Measurements from ENCODE around the gene RPL7A. TPM values are rescaled to one million over a fixed set of nuclear protein-coding genes. Genes with fewer than 3 reads are reported as not detected.

RPL7A gene
- total RNA-seq, 3 donors from 2014 or later (not counting 1 experiment from before 2014, with no cell fraction given) = 1,409 to 1,616 (median 1,600) TPM

GRCh38 chr9:133385452-133385851 is 37.4 kb downstream of the RPL7A start:
- no peak for DNase-seq

DNA sequence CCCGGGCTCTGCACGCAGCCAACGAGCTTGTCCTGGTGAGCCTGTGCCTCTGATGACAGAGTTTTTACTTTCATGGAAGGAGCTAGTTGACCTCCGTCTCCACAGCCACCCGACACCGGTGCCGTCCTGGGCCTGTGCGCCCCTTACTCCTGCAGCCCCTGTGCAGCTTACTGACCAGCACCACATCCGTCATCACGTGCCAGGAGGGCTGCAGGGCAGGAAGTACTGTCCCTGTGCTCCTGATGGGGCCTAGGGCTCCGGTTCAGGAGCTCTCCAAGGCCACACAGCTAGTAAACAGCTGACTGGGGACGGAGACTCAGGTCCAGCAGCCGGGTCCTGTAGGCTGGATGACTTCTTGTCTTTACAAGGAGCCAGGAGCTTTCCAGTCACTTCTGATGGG is 38.3 kb downstream of the RPL7A start:
- DNase-seq (no peak), ATAC-seq (no peak)
- H3K9me3 Mint-ChIP-seq = no peaks in the 10 kb centered on the region
- H3K4me1 Mint-ChIP-seq = no peaks in the 10 kb centered on the region
- H3K27me3 ChIP-seq (ENCODE audit: control insufficient read depth, insufficient read depth, low read length) = no peaks in the 10 kb centered on the region
- no peak overlapping the region for H3K4me3 Mint-ChIP-seq
- no peak overlapping the region for H3K4me3 ChIP-seq (ENCODE audit: low read length)
- H3K9me3 ChIP-seq (ENCODE audit: control insufficient read depth, insufficient read depth, low read length) = no peaks in the 10 kb centered on the region
- H3K4me1 ChIP-seq (ENCODE audit: control insufficient read depth, insufficient read depth, low read length) = no peaks in the 10 kb centered on the region
- H3K27ac Mint-ChIP-seq = no peak overlapping the region
- no peak overlapping the region for H3K27ac ChIP-seq (ENCODE audit: low read length)
- H3K36me3 ChIP-seq (ENCODE audit: control insufficient read depth, insufficient read depth, low read length) = no peaks in the 10 kb centered on the region
- intact Hi-C loops (cut with micrococcal nuclease) = no loop called here
- TF ChIP-seq CTCF (IDR thresholded peaks at IDR 0.05) = no peak
- H3K36me3 Mint-ChIP-seq = no peaks in the 10 kb centered on the region
- H3K27me3 Mint-ChIP-seq (ENCODE audit: low read depth in 2 of 2) = peaks cover 0 to 8% of the 10 kb centered on the region in 2 donors
- 89% methylated on average over 13 of the region's 13 CpGs for WGBS (ENCODE audit: insufficient coverage)

More at GRCh38 chr9:133385452-133385851, 37.4 kb downstream of the RPL7A start:
- 89% methylated on average over 14 of the region's 14 CpGs for WGBS (ENCODE audit: insufficient coverage)
- intact Hi-C loops (cut with micrococcal nuclease) = no loop called here
- Mint-ChIP-seq H3K27ac (no peak overlapping the region), H3K4me1 (no peaks in the 10 kb centered on the region), H3K36me3 (no peaks in the 10 kb centered on the region), H3K9me3 (no peaks in the 10 kb centered on the region), H3K27me3 (ENCODE audit: low read depth in 2 of 2) (peaks cover 0 to 4% of the 10 kb centered on the region in 2 donors), H3K4me3 (no peak overlapping the region)
- Histone ChIP-seq H3K27me3 (ENCODE audit: control insufficient read depth, insufficient read depth, low read length) (no peaks in the 10 kb centered on the region), H3K27ac (ENCODE audit: low read length) (no peak overlapping the region), H3K36me3 (ENCODE audit: control insufficient read depth, insufficient read depth, low read length) (no peaks in the 10 kb centered on the region), H3K9me3 (ENCODE audit: control insufficient read depth, insufficient read depth, low read length) (no peaks in the 10 kb centered on the region), H3K4me1 (ENCODE audit: control insufficient read depth, insufficient read depth, low read length) (no peaks in the 10 kb centered on the region), H3K4me3 (ENCODE audit: low read length) (no peak overlapping the region)
- no peak for ATAC-seq
- no peak for TF ChIP-seq CTCF (IDR thresholded peaks at IDR 0.05)

DNA sequence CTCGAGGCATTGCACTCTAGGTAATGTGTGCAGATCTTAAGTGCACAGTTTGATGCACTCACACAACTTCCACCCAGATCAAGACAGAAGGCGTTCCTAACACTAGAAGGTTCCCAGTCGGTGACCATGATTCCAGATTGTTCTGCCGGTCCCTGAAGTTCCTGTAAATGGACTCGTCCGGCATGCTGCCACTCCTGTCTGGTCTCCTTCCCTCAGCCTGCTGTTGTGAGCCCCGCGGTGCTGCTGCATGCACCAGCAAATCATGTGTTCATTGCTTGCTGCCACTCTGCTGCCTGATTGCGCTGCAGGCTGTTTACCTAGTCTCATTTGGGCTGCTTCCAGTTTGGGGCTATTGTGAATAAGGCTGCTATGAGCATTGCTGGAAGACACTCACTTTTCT is 39.7 kb downstream of the RPL7A start:
- H3K27ac Mint-ChIP-seq = no peak overlapping the region
- H3K4me3 Mint-ChIP-seq = no peak overlapping the region
- H3K36me3 Mint-ChIP-seq = no peaks in the 10 kb centered on the region
- Histone ChIP-seq H3K27ac (ENCODE audit: low read length) (no peak overlapping the region), H3K4me1 (ENCODE audit: control insufficient read depth, insufficient read depth, low read length) (no peaks in the 10 kb centered on the region), H3K27me3 (ENCODE audit: control insufficient read depth, insufficient read depth, low read length) (no peaks in the 10 kb centered on the region), H3K4me3 (ENCODE audit: low read length) (no peak overlapping the region), H3K9me3 (ENCODE audit: control insufficient read depth, insufficient read depth, low read length) (no peaks in the 10 kb centered on the region), H3K36me3 (ENCODE audit: control insufficient read depth, insufficient read depth, low read length) (no peaks in the 10 kb centered on the region)
- peaks cover 0 to 11% of the 10 kb centered on the region in 2 donors for H3K27me3 Mint-ChIP-seq (ENCODE audit: low read depth in 2 of 2)
- H3K4me1 Mint-ChIP-seq = no peaks in the 10 kb centered on the region
- WGBS (ENCODE audit: insufficient coverage) = 90% methylated on average over 9 of the region's 9 CpGs
- DNase-seq = no peak
- intact Hi-C loops (cut with micrococcal nuclease) = no loop called here
- ATAC-seq = no peak
- TF ChIP-seq CTCF (IDR thresholded peaks at IDR 0.05) = no peak
- no peaks in the 10 kb centered on the region for H3K9me3 Mint-ChIP-seq

- intact Hi-C loops (cut with micrococcal nuclease) = no loop called here
- no peaks in the 10 kb centered on the region for H3K36me3 Mint-ChIP-seq
- H3K9me3 Mint-ChIP-seq = no peaks in the 10 kb centered on the region
- Histone ChIP-seq H3K4me3 (ENCODE audit: low read length) (no peak overlapping the region), H3K27me3 (ENCODE audit: control insufficient read depth, insufficient read depth, low read length) (no peaks in the 10 kb centered on the region), H3K36me3 (ENCODE audit: control insufficient read depth, insufficient read depth, low read length) (no peaks in the 10 kb centered on the region), H3K27ac (ENCODE audit: low read length) (no peak overlapping the region), H3K9me3 (ENCODE audit: control insufficient read depth, insufficient read depth, low read length) (no peaks in the 10 kb centered on the region), H3K4me1 (ENCODE audit: control insufficient read depth, insufficient read depth, low read length) (no peaks in the 10 kb centered on the region)
- H3K27ac Mint-ChIP-seq = no peak overlapping the region
- no peak for TF ChIP-seq CTCF (IDR thresholded peaks at IDR 0.05)
- WGBS (ENCODE audit: insufficient coverage) = 96% methylated on average over 12 of the region's 12 CpGs
- ATAC-seq (no peak), DNase-seq (no peak)
- H3K27me3 Mint-ChIP-seq (ENCODE audit: low read depth in 2 of 2) = peaks cover 0 to 11% of the 10 kb centered on the region in 2 donors
- H3K4me1 Mint-ChIP-seq = no peaks in the 10 kb centered on the region
- H3K4me3 Mint-ChIP-seq = no peak overlapping the region
Measured at GRCh38 chr9:133389025-133389557, 41.1 kb downstream of the RPL7A start.
